ENCODE measurements around the gene KIF17. TPM values are rescaled to one million over a fixed set of nuclear protein-coding genes. Genes with fewer than 3 reads are reported as not detected.

Gene KIF17
- total and polyA plus RNA-seq, 2 of the 8 experiments (the other 6 are each of a cell fraction or from before 2014, with no cell fraction given): 6.9 to 10.4 TPM

- H3K79me2 ChIP-seq (ENCODE audit: control insufficient read depth in 1 of 2, insufficient read depth in 2 of 2, low read length in 2 of 2): no peaks in the 10 kb centered on the region; a peak in 1 of 4 replicates
- no peak overlapping the region for H3K56ac ChIP-seq (replicated peaks; ENCODE audit: insufficient read length, low read depth, low read length)
- peak overlapping the region; percentile 97 for H3K4me2 ChIP-seq (ENCODE audit: insufficient read depth in 1 of 2, low read depth in 2 of 2, low read length in 2 of 2)
- no peaks in the 10 kb centered on the region for H3K36me3 ChIP-seq (ENCODE audit: control insufficient read depth in 2 of 4, insufficient read depth in 4 of 4, low read length in 3 of 4)
- no peak overlapping the region for H2BK20ac ChIP-seq (ENCODE audit: low read length)
- DNase-seq (ENCODE audit: low read depth in 1 of 2, low spot score in 2 of 2) (peak; percentile 56 to 88), FAIRE-seq (no peak)
- H3K27me3 ChIP-seq (replicated peaks in 1 of 4; ENCODE audit: control insufficient read depth in 3 of 4, extremely low read depth in 1 of 4, insufficient read depth in 3 of 4, low read length in 3 of 4): peaks cover 2 to 30% (median 27%) of the 10 kb centered on the region in 4 experiments
- H3K4me1 ChIP-seq (replicated peaks in 1 of 4; ENCODE audit: control insufficient read depth in 3 of 4, insufficient read depth in 4 of 4, low read length in 3 of 4): peaks cover 5 to 46% (median 35%) of the 10 kb centered on the region in 4 experiments
- H3K4ac ChIP-seq (replicated peaks; ENCODE audit: insufficient read length, low read depth, low read length): no peak overlapping the region
- H4K8ac ChIP-seq (ENCODE audit: extremely low read depth, insufficient read depth, low read length): 0 out of 2 replicates have a peak overlapping the region, but pooled peaks have one; percentile 53
- H3K79me1 ChIP-seq (ENCODE audit: low read depth, low read length): no peaks in the 10 kb centered on the region
- H3K18ac ChIP-seq (ENCODE audit: extremely low read depth, low read length): no peak overlapping the region
- no peaks in the 10 kb centered on the region for H3K9me3 ChIP-seq (ENCODE audit: insufficient read depth in 2 of 2, low read depth in 1 of 2, low read length in 1 of 2)
- CTCF ChIA-PET (ENCODE audit: partially characterized antibody): interaction anchor here (0.6 to 4.6 kb wide), 6 partner anchors 15 to 177 kb away, joined by 3 to 34 read pairs (median 10); partner anchors contain the start of gene KIF17
- H4K5ac ChIP-seq (ENCODE audit: insufficient read length, low read depth, low read length): no peak overlapping the region
- no peak overlapping the region for H2AK5ac ChIP-seq (ENCODE audit: low read depth, low read length)
- H3K23me2 ChIP-seq (ENCODE audit: low read depth, low read length): peaks cover 11% of the 10 kb centered on the region; the same call in 1 of the 2 replicates
- POLR2A ChIA-PET (ENCODE audit: partially characterized antibody): interaction anchor here (1.0 to 7.8 kb wide), 3 partner anchors 10 to 96 kb away, joined by 3 to 68 read pairs (median 4); partner anchors contain the start of gene KIF17
- H2AFZ ChIP-seq (ENCODE audit: low read length): peak overlapping the region; percentile 80; the same call in 1 of the 2 replicates
- no peak overlapping the region for H3K23ac ChIP-seq (ENCODE audit: insufficient read length)
- WGBS, 2 experiments (ENCODE audit: extremely low coverage in 1 of 2, insufficient coverage in 1 of 2, insufficient read length in 1 of 2, insufficient replicate concordance in 2 of 2, low coverage in 1 of 2, low lambda C conversion rate in 2 of 2, missing lambda C conversion rate in 1 of 2): 4% methylated on average over 28 of the region's 55 CpGs; no CpG with 5 or more reads in 1 of the 2 experiments
- H4K91ac ChIP-seq (replicated peaks; ENCODE audit: insufficient read length, low read length): no peak overlapping the region
- no peak overlapping the region for H2BK12ac ChIP-seq (ENCODE audit: low read depth, low read length)
- no peak overlapping the region for H2BK120ac ChIP-seq (replicated peaks; ENCODE audit: low read depth, low read length)
- no peak overlapping the region for H3K14ac ChIP-seq (ENCODE audit: insufficient read length)
- no peak overlapping the region for H2BK5ac ChIP-seq (ENCODE audit: low read depth, low read length)
- no peak overlapping the region for H2BK15ac ChIP-seq (ENCODE audit: low read length)
- no peak overlapping the region for H3K27ac ChIP-seq (ENCODE audit: low read depth, low read length)
- H3K9ac ChIP-seq (replicated peaks in 1 of 4; ENCODE audit: extremely low read depth in 1 of 4, low read depth in 3 of 4, low read length in 3 of 4): peak overlapping the region in 1 of 4 experiments; percentile 29; a peak in 1 of 7 replicates
- peak overlapping the region; percentile 56 to 71 (median 69) for H3K4me3 ChIP-seq (ENCODE audit: extremely low read depth in 1 of 4, insufficient read depth in 2 of 4, low read depth in 3 of 4, low read length in 4 of 4)
- H4K20me1 ChIP-seq (replicated peaks in 1 of 2; ENCODE audit: control insufficient read depth in 1 of 2, insufficient read depth in 2 of 2, low read length in 2 of 2): peaks cover 1 to 3% of the 10 kb centered on the region in 2 experiments
- TF ChIP-seq KDM4A (IDR thresholded peaks at IDR 0.05; ENCODE audit: low read depth, low read length, severe bottlenecking): peak; percentile 67
- TF ChIP-seq CTBP2 (IDR thresholded peaks at IDR 0.05; ENCODE audit: borderline replicate concordance, insufficient read depth, insufficient read length, low read length): peak; percentile 5
Observed at GRCh38 chr1:20732071-20732587, 14.3 kb upstream of the KIF17 start.
